GM19239 (cell line): ENCODE measurements around the gene AARSD1.
"Not testable (repeated sequence)": the region's sequence is repeated elsewhere in the genome, so short reads cannot be mapped to it uniquely, and the experiment has no call there.

Experiments used
- DNase-seq: peaks from one replicate; pipeline ENCODE4 v3.0.0; 2011; ENCODE audit warnings: low spot score; ENCODE audit not compliant: insufficient read length
- FAIRE-seq: peaks from 2 replicates; lab custom pipeline; 2011; peaks lifted over from hg19 to GRCh38; lab: Jason Lieb, UNC

Gene AARSD1

DNA sequence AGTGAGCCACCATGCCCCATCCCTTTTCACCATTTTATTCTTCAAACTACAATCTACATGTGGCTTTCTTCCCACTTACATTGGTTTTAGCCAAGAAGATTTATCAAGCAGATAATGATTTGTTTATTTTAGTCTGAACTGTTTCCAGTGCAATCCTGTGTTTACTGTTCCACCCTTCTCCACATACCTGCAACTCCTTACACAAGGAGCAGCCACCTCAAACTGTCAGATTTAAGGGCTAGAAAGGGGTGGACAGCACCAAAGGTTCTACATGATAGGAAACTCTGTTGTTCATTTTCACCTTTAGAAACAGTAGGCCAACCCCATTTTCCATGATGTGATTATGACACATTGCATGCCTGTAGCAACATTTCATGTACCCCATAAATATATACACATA is 18.0 kb upstream of the AARSD1 start:
- DNase-seq (no peak), FAIRE-seq (no peak)

DNA sequence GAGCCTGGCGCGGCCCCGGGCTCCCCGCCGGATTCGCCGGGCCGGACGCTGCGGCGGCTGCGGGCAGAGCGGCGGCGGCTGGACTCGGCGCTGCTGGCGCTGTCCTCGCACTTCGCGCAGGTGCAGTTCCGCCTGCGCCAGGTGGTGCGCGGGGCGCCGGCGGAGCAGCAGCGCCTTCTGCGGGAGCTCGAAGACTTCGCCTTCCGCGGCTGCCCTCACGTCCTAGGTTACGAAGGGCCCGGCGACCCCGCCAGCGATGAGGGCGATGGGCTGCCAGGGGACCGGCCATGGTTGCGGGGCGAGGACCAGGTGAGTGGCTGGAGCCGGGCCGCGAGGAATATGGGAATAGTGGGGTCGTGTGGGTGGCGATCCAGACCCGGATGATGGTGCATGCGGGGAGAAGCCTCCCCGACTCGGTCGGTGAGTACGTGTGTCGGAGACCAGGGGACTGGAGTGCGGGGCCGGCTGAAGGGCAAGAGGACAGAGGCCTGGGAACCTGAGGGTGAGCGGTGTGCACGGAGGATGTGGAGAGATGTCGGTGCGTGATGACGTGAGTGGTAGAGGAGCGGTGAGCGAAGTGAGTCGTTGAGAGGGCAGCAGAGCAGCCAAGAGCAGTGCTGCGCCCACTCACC is 16.6 kb upstream of the AARSD1 start:
- no peak for FAIRE-seq
- peak; percentile 63 for DNase-seq

DNA sequence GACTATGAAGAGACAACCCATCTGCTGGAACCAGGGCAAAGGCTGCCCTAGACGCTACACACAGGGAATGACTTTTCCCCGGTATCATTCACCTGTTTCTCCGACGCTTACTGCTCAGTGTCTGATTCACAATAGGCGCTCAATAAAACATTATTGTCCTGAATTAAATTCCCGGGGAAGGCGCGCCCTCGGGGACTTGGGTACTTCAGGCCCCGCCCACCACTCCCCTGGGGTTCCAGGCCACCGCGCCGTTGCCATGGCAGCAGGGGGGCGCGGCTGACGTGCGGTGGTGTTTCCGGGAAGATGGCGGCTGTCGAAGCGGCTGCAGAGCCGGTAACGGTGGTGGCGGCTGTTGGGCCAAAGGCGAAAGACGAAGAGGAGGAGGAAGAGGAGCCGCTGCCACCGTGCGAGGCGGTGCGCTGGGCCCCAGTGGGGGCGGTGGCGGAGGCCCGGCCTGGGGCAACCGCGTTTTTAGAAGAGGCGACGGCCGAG is 16.1 kb upstream of the AARSD1 start, which contains the start of gene RUNDC1:
RUNDC1 (plus strand) TSS at position 292 of the 492 bp plus-strand sequence; CDS start at position 304, 12 bp downstream.
- DNase-seq (peak; percentile 88), FAIRE-seq (peak; percentile 77)

DNA sequence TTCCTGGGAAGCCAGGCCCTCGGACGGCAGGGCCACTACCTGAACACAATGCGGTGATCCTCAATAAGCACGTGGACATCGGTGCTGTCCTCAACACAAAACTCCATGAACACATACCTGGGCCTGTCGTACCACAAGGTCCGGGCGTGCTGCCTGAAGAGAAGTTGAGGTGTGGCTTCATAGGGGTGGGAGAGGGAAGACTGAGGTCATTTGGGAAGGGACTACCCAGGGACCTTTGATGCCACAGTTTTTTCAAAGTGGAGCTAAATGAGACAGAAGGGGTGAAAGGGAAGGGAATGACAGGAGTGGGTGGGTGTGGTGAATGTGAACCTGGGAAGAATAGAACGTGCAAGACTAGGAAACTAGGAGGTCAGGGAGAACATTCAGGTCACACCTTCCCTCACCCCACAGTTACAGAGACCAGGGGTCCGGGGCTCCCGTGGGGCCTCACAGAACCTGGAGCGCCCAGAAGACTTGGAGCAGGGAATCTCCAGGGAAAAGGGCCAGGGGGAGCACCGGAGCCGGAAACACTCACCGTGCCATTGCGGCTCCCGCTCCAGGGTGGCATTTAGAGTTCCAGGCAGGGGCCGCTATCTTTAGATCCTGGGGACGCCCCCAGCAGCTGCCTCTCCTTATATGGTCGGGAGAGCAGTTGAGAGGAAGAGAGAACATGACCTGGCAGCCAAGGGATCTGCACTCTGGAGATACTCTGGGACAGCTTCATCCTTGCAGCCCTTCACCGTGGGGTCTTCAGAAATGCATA is 15.4 kb upstream of the AARSD1 start, which contains the start of gene PTGES3L:
PTGES3L (minus strand) TSS at position 570 of the 763 bp plus-strand sequence; CDS start at position 543, 27 bp downstream.
- DNase-seq (no peak), FAIRE-seq (no peak)

DNA sequence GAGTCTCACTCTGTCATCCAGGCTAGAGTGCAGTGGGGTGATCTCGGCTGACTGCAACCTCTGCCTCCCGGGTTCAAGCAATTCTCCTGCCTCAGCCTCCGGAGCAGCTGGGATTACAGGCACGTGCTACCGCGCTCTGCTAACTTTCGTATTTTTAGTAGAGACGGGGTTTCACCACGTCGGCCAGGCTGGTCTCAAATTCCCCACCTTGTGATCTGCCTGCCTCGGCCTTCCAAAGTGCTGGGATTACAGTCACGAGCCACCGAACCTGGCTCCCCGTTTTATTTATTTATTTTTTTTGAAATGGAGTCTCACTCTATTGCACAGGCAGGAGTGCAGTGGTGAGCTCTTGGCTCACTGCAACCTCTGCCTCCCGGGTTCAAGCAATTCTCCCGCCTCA is 11.4 kb upstream of the AARSD1 start:
- DNase-seq, FAIRE-seq: not testable (repeated sequence)

DNA sequence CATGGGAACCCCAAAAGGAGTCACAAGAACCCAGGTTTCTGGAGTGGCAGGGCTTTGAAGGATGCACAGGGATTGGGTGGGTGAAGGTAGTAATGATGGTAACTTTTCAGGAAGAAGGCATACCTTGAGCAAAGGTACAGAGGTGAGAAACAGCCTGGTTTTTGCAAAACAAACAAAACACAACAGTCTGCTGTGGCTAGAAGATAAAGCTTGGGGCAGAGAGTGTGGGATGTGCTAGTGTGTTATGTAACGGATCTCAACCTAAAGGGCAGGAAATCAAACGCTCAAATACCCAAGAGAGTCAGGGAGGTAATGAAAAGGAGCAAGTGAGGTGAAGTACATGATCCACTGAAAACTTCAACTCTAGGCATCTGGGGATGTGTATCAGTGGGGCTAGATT is 11.0 kb upstream of the AARSD1 start:
- FAIRE-seq (no peak), DNase-seq (no peak)

DNA sequence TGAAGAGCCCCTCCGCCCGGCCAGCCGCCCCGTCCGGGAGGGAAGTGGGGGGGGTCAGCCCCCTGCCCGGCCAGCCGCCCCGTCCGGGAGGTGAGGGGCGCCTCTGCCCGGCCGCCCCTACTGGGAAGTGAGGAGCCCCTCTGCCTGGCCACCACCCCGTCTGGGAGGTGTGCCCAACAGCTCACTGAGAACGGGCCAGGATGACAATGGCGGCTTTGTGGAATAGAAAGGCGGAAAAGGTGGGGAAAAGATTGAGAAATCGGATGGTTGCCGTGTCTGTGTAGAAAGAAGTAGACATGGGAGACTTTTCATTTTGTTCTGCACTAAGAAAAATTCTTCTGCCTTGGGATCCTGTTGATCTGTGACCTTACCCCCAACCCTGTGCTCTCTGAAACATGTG is 9.1 kb upstream of the AARSD1 start:
- not testable (repeated sequence) for DNase-seq, FAIRE-seq

DNA sequence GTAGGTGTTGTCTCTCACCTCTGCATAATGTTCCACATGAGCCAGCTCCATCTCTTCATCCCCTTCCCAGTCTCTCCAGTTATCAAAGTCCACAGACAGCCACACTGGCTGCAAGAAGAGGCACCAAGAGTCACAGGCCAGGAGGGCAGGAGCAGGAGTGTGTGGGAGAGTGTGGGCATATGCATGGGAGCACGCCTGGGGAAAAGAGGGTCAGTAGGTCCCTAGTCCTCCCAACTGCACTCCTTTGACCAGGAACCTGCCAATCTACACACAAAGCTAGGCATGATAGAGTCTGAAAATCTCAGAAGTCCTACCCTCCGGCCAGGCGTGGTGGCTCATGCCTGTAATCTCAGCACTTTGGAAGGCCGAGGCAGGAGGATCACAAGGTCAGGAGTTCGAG is 7.3 kb upstream of the AARSD1 start:
- DNase-seq (no peak), FAIRE-seq (no peak)

DNA sequence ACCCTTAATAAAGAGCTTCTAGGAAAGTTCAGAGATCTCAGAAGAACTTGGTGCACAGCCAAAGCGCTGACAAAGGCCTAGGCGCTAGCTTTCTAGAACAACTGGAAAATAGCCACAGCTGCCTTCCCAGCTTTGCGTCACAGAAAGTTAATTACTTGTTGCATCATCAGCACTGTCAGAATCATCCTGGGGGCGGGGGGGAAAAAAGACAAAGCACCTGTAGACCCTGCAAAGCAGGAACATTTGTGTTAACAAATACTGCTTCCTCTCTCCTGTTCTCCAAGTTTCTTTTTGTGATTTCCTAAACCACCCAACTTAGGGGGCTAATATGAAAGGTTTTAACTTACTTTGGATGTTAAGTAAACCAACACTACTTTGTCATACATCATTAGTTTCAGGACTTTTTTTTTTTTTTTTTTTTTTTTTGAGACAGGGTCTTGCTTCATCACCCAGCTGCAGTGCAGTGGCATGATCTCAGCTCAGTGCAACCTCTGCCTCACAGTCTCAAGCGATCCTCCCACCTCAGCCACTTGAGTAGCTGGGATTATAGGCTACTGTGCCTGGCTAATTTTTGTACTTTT is 4.8 kb upstream of the AARSD1 start:
- no peak for FAIRE-seq
- DNase-seq: no peak

DNA sequence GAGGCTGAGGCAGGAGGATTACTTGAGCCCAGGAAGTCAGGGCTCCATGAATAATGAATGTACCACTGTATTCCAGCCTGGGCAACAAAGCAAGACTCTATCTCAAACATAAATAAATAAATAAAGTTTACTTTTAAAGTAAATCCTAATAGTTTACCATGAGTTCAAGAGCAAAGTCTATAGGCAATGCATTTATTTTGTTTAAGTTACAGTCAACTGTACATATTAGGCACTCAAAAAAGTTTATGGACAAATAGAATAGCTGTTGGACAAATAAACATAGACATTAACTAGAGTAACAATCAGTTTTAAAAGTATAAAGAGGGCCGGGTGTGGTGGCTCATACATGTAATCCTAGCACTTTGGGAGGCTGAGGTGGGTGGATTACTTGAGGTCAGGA is 3.7 kb upstream of the AARSD1 start:
- DNase-seq (no peak), FAIRE-seq (no peak)

DNA sequence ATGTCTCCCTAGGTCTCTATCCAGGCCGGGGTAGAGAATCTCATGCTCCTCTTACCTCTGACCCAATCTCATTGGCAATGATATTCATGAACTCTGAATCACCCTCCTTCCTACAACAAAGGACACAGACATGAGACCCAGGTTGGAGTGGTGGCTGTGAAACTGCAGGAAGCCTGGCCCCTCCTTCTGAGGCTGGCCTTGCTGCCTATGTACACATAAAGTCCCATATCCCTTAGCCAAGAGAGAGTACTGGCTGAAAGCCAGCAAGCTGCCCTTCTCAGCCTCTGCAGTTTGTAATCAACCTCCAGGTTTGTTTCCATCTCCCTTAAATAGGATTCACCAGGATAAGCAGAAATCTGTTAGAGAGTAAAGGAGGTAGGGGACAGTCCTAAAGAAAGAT is 10.6 kb downstream of the AARSD1 start:
- DNase-seq: no peak
- FAIRE-seq: no peak

DNA sequence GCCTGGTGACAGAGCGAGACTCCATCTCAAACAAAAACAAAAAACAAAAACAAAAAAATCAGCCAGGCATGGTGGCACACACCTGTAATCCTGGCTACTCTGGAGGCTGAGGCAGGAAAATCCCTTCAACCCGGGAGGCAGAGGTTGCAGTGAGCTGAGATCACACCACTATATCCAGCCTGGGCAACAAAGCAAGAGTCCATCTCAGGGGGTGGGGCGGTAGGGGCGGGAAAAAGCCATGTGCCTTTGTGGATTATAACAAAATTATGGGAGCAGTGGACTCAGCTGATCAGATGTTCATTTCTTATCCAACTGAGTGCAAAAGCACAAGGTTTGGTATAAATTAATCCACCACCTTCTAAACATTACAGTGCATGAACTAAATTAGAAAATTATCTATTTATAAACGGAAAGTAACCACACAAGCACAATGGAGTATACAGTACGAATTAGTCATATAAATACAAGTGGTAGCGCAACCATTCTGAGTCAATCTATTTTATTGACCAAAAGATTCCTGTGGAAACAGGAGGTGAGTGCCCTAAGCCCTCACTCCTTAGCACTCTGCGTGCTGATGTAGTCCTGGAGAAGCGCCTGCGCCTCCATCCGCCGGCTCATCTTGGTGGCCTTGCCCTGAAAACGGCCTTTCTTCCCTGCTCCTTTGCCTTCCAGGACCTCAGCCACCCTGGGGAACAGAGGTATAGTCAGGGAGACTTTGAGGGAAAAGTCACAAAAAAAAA is 14.0 kb downstream of the AARSD1 start:
- DNase-seq (no peak), FAIRE-seq (no peak)

DNA sequence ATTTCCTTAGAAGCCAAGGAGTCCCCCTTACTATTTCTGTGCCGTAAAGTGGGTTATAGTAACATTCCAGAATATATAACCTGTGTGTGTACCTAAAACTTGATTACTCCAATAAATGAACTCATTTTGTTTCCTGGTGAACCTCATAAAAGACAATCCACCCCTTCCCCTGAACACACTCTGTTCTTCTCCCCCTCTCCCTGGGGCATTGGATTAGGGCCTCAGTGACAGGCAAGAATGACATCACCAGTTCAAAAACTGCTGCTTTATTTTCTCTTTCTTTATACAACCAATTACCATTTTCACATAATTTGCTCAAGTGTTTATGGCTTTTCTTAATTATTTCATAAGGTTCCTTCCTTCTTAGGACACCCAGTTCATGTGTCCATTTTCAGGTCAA is 17.4 kb downstream of the AARSD1 start:
- FAIRE-seq (no peak), DNase-seq (no peak)

DNA sequence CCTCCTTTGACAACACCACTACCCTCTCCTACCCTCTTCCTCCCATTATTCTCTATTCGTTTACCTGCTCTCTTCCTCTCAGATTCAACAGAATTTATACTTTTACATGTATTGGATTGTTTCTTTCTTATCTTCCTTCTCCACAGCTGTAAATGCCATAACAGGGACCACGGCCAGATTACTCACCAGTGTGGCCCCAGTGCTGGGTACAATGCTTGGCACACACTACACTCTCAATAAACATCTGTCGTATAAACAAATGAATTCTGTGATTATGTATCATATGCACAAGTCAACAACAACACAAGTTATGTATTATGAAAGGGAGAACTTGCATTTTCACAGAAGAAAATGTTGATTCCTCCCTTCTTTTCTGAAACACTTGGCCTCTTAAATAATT is 20.0 kb downstream of the AARSD1 start:
- no peak for FAIRE-seq
- DNase-seq: no peak

DNA sequence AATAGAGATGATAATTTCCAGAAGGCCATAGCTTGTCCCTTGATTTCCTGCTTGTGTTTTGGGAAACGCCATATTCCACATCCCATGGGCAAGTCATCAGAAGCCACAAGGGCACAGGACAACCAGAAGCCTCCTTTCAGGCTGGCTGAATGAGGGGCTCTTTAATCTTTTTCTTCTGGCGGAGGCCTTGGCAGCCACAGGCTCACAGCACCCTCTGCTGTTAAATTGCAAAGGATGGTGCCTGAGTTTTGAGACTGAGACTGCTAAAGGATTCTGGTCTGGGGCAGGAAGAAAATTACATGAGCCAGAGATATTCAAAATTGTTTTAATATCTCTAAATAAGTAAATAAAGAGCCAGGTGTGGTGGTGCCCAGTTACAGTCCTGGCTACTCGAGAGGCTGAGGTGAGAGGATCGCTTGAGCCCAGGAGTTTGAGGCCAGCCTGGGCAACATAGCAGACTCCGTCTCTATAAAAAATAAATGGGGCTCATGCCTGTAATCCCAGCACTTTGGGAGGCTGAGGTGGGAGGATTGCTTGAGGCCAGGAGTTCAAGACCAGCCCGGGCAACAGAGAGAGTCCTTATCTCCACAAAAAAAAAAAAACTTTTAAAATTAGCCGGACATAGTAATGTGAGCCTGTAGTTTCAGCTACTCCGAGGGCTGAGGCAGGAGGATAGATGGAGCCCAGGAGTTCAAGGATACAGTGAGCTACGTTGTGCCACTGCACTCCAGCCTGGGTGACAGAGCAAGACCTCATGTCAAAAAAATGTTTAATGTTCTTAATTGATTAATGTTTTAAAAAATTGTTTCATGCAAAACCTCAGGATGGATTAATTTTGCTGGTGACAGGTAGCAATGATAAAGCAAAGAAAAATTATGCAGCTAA is 26.3 kb downstream of the AARSD1 start:
- FAIRE-seq (peak; percentile 52), DNase-seq (no peak)

DNA sequence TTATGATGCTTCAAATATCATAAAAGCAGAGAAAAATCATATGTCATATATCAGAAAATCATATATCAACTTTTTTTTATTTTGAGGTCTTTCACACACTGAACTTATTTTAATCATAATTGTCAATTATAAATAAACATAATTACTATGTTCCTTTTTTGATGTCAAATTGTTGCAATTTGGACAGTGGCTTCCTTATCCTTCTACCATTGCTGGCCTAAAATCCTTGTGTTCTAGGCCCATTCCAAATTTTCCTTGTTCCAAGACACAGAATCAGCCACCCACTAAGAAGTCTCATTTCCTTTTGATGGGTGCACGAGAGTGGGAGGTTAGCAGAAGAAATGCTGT is 34.8 kb downstream of the AARSD1 start:
- no peak for FAIRE-seq
- DNase-seq: no peak

DNA sequence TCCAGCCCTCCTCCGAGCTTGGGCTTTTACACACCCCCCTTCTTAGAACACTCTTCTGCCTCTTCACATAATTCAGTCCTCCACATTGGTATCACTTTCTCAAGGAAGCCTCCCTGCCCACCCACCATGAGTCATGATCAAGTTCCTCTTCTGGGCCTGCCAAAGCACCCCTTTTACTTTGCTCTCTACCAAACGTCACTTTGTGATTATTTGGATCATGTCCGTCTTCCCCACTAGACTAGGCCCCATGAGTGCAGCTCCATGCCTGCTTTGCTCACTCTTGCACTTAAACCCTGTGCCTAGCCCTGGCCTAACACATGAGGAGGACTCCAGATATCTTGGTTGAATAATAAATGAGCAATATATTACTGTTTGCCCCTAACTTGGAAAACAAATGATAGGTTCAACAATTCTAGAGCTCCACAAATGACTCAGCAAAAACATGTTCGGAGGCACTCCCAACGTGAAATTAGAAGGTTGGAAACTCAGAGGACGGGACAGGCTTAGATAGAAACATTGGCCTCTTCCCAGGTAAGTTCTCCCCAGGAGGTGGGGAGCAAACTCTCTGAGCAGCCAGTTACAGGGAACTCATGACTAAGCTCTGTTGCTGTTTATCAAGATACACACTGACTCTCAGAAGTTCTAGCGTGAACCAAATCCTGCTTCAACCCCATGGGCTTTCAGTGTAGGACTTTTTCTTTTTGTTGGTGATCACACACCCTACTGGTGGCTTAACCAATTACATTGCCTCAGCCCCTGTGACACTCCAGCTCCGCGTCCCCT is 35.3 kb downstream of the AARSD1 start:
- FAIRE-seq (peak; percentile 75), DNase-seq (peak; percentile 51)

DNA sequence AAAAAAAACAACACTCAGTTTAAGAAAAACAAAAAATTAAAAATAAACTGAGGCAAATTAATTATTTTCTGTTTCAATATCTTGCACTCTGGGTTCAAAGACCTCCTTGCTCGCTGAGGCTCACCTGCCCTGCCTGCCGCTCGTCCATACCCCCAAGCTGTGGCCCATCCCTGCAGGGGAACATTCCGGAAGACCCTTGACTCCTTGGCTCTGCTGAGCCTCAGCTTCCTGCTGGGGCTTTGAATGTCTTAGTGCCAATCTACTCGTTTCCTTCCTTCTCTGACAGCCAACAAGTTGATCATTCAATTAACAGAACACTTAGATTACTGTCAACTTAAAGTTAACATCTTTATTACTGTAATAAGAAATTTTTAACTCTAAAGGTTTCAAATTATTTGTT is 39.4 kb downstream of the AARSD1 start:
- no peak for FAIRE-seq
- DNase-seq: no peak

DNA sequence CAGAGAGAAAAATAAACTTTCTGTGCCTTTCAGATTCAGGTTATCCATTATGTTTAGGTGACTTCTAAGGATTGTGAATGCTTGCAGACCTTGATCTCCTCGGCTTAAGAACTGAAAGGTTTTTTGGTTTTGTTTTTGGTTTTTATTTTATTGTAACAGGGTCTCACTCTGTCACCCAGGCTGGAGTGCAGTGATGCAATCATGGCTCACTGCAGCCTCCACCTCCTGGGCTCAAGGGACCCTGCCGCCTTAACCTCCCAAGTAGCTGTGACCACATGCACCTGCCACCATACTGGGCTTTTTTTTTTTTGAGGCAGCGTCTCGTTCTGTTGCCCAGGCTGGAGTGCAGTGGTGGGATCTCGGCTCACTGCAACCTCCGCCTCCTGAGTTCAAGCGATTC is 40.8 kb downstream of the AARSD1 start:
- DNase-seq, FAIRE-seq: not testable (repeated sequence)
